Measurements from ENCODE around the gene PTPRCAP. TPM values are rescaled to one million over a fixed set of nuclear protein-coding genes. Genes with fewer than 3 reads are reported as not detected.

Gene PTPRCAP
- total RNA-seq, 1 experiment from 2014 or later, result 0.37 TPM

GRCh38 chr11:67400251-67400941, 37.1 kb downstream of the PTPRCAP start:
- no peak for DNase-seq (ENCODE audit: low read depth in 1 of 2, low spot score in 2 of 2)

GRCh38 chr11:67398661-67399563, 38.6 kb downstream of the PTPRCAP start:
- DNase-seq (ENCODE audit: low read depth in 1 of 2, low spot score in 2 of 2), result no peak
- no peak overlapping the region for H3K27ac ChIP-seq
- H3K36me3 ChIP-seq, result peaks cover 73% of the 10 kb centered on the region
- H3K9me3 ChIP-seq (replicated peaks), result peaks cover 6% of the 10 kb centered on the region
- no peak overlapping the region for H3K4me3 ChIP-seq
- H3K27me3 ChIP-seq (replicated peaks), result no peaks in the 10 kb centered on the region
- H3K4me1 ChIP-seq (replicated peaks), result peaks cover 23% of the 10 kb centered on the region

More at GRCh38 chr11:67400251-67400941, 37.1 kb downstream of the PTPRCAP start:
- Histone ChIP-seq H3K4me1 (replicated peaks) (peaks cover 23% of the 10 kb centered on the region), H3K9me3 (replicated peaks) (peaks cover 6% of the 10 kb centered on the region), H3K27me3 (replicated peaks) (no peaks in the 10 kb centered on the region), H3K4me3 (peak overlapping the region; percentile 98), H3K36me3 (peaks cover 61% of the 10 kb centered on the region), H3K27ac (no peak overlapping the region; the same call in 1 of the 2 replicates)

- no peak for DNase-seq (ENCODE audit: low read depth in 1 of 2, low spot score in 2 of 2)
- H3K27me3 ChIP-seq (replicated peaks), result no peaks in the 10 kb centered on the region
- H3K9me3 ChIP-seq (replicated peaks), result peaks cover 6% of the 10 kb centered on the region
- H3K4me3 ChIP-seq, result no peak overlapping the region
- peaks cover 23% of the 10 kb centered on the region for H3K4me1 ChIP-seq (replicated peaks)
- H3K36me3 ChIP-seq, result peaks cover 81% of the 10 kb centered on the region
- H3K27ac ChIP-seq, result no peak overlapping the region
Observed at GRCh38 chr11:67397986-67398660, 39.4 kb downstream of the PTPRCAP start.

- H3K27ac ChIP-seq, result no peak overlapping the region
- peaks cover 27% of the 10 kb centered on the region for H3K4me1 ChIP-seq (replicated peaks)
- DNase-seq (ENCODE audit: low read depth in 1 of 2, low spot score in 2 of 2), result no peak
- H3K4me3 ChIP-seq, result no peak overlapping the region
- peaks cover 6% of the 10 kb centered on the region for H3K9me3 ChIP-seq (replicated peaks)
- H3K27me3 ChIP-seq (replicated peaks), result no peaks in the 10 kb centered on the region
- peaks cover 87% of the 10 kb centered on the region for H3K36me3 ChIP-seq
Observed at GRCh38 chr11:67397536-67397935, 39.9 kb downstream of the PTPRCAP start.

GRCh38 chr11:67396587-67397389, 40.7 kb downstream of the PTPRCAP start:
- Histone ChIP-seq H3K27ac (no peak overlapping the region), H3K36me3 (peaks cover 89% of the 10 kb centered on the region), H3K4me3 (no peak overlapping the region), H3K9me3 (replicated peaks) (peaks cover 6% of the 10 kb centered on the region), H3K4me1 (replicated peaks) (peaks cover 23% of the 10 kb centered on the region), H3K27me3 (replicated peaks) (no peaks in the 10 kb centered on the region)
- DNase-seq (ENCODE audit: low read depth in 1 of 2, low spot score in 2 of 2), result no peak

- Histone ChIP-seq H3K36me3 (peaks cover 88% of the 10 kb centered on the region), H3K9me3 (replicated peaks) (peaks cover 2% of the 10 kb centered on the region), H3K4me1 (replicated peaks) (peaks cover 24% of the 10 kb centered on the region), H3K27me3 (replicated peaks) (no peaks in the 10 kb centered on the region), H3K4me3 (no peak overlapping the region), H3K27ac (no peak overlapping the region)
- no peak for DNase-seq (ENCODE audit: low read depth in 1 of 2, low spot score in 2 of 2)
Observed at GRCh38 chr11:67396259-67396581, 41.3 kb downstream of the PTPRCAP start.

GRCh38 chr11:67395555-67396258, 41.8 kb downstream of the PTPRCAP start:
- Histone ChIP-seq H3K4me3 (no peak overlapping the region), H3K4me1 (replicated peaks) (peaks cover 25% of the 10 kb centered on the region), H3K9me3 (replicated peaks) (no peaks in the 10 kb centered on the region), H3K36me3 (peaks cover 83% of the 10 kb centered on the region), H3K27ac (no peak overlapping the region), H3K27me3 (replicated peaks) (no peaks in the 10 kb centered on the region)
- no peak for DNase-seq (ENCODE audit: low read depth in 1 of 2, low spot score in 2 of 2)

- H3K9me3 ChIP-seq (replicated peaks), result no peaks in the 10 kb centered on the region
- H3K27me3 ChIP-seq (replicated peaks), result no peaks in the 10 kb centered on the region
- H3K4me3 ChIP-seq, result no peak overlapping the region
- H3K27ac ChIP-seq, result no peak overlapping the region
- H3K4me1 ChIP-seq (replicated peaks), result peaks cover 20% of the 10 kb centered on the region
- peaks cover 66% of the 10 kb centered on the region for H3K36me3 ChIP-seq
- DNase-seq (ENCODE audit: low read depth in 1 of 2, low spot score in 2 of 2), result no peak
Observed at GRCh38 chr11:67393990-67394389, 43.5 kb downstream of the PTPRCAP start.

GRCh38 chr11:67393437-67393836, 44.0 kb downstream of the PTPRCAP start:
- H3K9me3 ChIP-seq (replicated peaks), result no peaks in the 10 kb centered on the region
- H3K27me3 ChIP-seq (replicated peaks), result no peaks in the 10 kb centered on the region
- peaks cover 61% of the 10 kb centered on the region for H3K36me3 ChIP-seq
- no peak overlapping the region for H3K27ac ChIP-seq
- peaks cover 20% of the 10 kb centered on the region for H3K4me1 ChIP-seq (replicated peaks)
- no peak overlapping the region for H3K4me3 ChIP-seq
- DNase-seq (ENCODE audit: low read depth in 1 of 2, low spot score in 2 of 2), result no peak

GRCh38 chr11:67392183-67392715, 45.2 kb downstream of the PTPRCAP start:
- Histone ChIP-seq H3K4me1 (replicated peaks) (peaks cover 20% of the 10 kb centered on the region), H3K27ac (peak overlapping the region; percentile 69), H3K27me3 (replicated peaks) (no peaks in the 10 kb centered on the region), H3K9me3 (replicated peaks) (no peaks in the 10 kb centered on the region), H3K36me3 (peaks cover 49% of the 10 kb centered on the region), H3K4me3 (peak overlapping the region; percentile 61)
- peak in 1 of 2 experiments; percentile 44 for DNase-seq (ENCODE audit: low read depth in 1 of 2, low spot score in 2 of 2)

GRCh38 chr11:67391304-67392182, 45.9 kb downstream of the PTPRCAP start, which contains the start of gene RAD9A:
Gene RAD9A, plus strand, starts transcription at chr11:67391986. Its CDS starts 59 bp downstream, at chr11:67392045.
- DNase-seq (ENCODE audit: low read depth in 1 of 2, low spot score in 2 of 2), result peak; percentile 94 to 99

GRCh38 chr11:67390947-67391303, 46.6 kb downstream of the PTPRCAP start:
- DNase-seq (ENCODE audit: low read depth in 1 of 2, low spot score in 2 of 2), result no peak
- H3K4me3 ChIP-seq, result peak overlapping the region; percentile 61

More at GRCh38 chr11:67391304-67392182, 45.9 kb downstream of the PTPRCAP start, which contains the start of gene RAD9A:
- Histone ChIP-seq H3K27me3 (replicated peaks) (no peaks in the 10 kb centered on the region), H3K36me3 (peaks cover 44% of the 10 kb centered on the region), H3K9me3 (replicated peaks) (no peaks in the 10 kb centered on the region), H3K4me3 (peak within 1 kb of the TSS; percentile 61), H3K27ac (peak within 1 kb of the TSS; percentile 69), H3K4me1 (replicated peaks) (peaks cover 20% of the 10 kb centered on the region)

More at GRCh38 chr11:67390947-67391303, 46.6 kb downstream of the PTPRCAP start:
- Histone ChIP-seq H3K27me3 (replicated peaks) (no peaks in the 10 kb centered on the region), H3K27ac (peak overlapping the region; percentile 69), H3K36me3 (peaks cover 37% of the 10 kb centered on the region), H3K9me3 (replicated peaks) (no peaks in the 10 kb centered on the region), H3K4me1 (replicated peaks) (peaks cover 20% of the 10 kb centered on the region)

All from SJSA1 (cell line).